HG03045 (cell line): ENCODE measurements around the gene WWTR1.

Experiments used
- ATAC-seq: cut with Tn5 transposase; IDR thresholded peaks from one replicate; pipeline ENCODE4 v1.9.1; 2021; ENCODE audit warnings: mild to moderate bottlenecking, moderate library complexity; ENCODE audit not compliant: unreplicated experiment

WWTR1 gene

GRCh38 chr3:149571381-149571780, 86.4 kb downstream of the WWTR1 start:
- no peak for ATAC-seq

GRCh38 chr3:149570016-149570415, 87.8 kb downstream of the WWTR1 start:
- no peak for ATAC-seq

DNA sequence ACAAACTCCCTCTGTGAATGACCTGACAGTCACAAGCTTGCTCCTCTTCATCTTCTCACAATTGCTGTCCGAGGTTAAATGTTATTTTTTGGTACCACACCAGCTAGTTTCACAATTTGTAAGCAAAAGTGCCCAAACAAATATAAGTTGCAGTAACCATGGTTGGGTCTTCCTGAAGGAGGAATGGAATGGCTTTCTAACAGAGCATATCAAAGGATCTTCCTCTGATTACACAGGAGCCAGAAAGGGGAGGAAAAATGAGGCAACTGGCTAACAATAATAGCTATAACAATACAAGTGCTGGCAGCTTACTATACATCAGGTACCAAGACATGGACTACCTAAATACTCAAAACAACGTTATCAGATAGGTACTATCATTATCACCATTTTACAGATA, 90.4 kb downstream of the WWTR1 start:
- ATAC-seq: no peak

DNA sequence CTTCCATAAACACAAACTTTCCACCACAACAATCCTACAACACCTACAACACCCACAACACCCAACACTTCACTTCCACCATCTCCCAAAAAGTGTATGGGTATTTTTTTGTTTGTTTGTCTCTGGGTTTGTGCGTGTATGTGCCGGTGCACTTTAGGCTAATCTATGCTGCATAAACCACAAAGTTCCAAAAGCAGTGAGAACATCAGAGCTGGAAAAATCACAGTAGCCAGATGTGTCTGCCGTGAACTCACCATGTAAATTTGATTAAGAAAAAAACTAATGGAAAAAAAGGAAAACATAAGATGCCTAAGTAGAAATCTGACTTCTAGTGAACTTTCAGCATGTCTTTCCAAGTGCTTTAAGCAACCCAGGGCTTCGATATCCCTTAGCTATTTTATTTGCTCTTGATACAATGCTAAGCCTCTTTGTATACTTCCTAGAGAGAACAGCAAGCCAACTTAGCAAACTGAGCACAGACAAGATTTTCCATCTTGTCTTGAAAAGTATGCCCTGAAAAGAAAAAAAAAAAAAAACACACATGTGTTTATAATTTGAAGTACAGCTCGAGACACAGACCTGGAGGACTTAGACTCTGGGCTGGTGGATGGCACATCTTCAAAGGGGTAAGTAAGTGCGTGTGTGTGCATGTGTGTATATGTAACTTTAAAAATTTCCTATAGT, 91.4 kb downstream of the WWTR1 start:
- ATAC-seq: no peak

DNA sequence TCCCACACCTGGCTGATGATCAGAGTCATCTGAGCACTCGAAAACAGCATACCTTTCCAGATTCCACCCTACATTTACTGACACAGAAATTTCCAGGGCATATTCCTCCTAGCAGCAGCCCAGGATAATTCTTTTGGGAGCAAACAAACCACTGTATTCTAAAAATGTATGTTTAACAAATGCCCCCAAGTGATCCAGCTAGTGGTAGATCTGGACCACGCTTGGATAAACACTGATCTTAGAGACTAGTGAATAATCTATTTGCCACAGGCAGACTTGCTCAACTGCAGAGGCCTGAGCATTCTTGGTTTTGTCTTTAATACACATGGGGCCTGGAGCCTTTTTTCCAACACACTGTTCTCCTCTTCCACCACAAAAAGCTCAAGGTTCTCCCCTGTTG, 93.7 kb downstream of the WWTR1 start:
- no peak for ATAC-seq

DNA sequence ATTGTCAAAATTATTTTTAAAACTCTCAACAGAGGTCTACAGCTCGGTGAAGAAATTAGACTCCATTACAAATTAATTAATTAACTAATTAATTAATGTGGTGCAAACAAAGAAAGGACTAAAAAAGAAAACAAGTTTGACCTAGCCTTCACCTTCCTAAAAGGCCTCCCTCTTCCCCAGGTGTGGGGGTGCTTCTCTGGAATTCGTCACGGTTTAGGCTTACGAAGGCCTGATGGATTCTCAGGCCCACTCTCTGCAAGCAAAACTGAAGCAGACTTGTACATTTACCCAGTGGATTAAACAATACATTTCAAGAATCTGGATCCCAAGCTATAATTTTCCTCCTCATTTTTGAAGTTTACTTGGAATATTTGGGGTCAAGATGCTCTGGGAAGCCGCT, 94.7 kb downstream of the WWTR1 start:
- ATAC-seq: no peak

DNA sequence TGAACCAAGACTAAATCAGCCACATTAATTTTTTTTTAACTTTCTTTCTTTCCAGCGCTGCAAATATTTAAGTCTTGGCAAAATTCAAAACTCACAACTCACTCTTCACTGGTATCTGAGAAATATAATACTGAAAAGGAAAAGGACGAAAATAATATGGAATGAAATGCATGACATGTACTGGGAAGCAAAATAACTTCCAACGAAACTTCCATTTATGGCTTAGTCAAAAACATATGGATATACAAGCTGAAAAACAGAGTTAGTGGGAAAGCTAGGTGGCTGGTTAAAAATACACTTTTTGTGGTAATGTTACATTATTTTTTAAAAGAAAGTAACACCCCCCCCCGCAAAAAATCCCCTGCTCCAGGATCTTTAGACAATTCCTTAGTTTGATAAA, 97.2 kb downstream of the WWTR1 start:
- ATAC-seq: no peak

GRCh38 chr3:149560001-149560400, 97.8 kb downstream of the WWTR1 start:
- ATAC-seq: no peak

- ATAC-seq: no peak
These were observed 98.3 kb downstream of the WWTR1 start for GRCh38 chr3:149559525-149559924.

GRCh38 chr3:149555927-149556326, 101.9 kb downstream of the WWTR1 start:
- ATAC-seq: no peak

GRCh38 chr3:149554826-149555225, 103.0 kb downstream of the WWTR1 start:
- no peak for ATAC-seq

- no peak for ATAC-seq
These were observed 103.9 kb downstream of the WWTR1 start for GRCh38 chr3:149553781-149554451.

GRCh38 chr3:149552700-149553099, 105.1 kb downstream of the WWTR1 start:
- ATAC-seq: no peak

DNA sequence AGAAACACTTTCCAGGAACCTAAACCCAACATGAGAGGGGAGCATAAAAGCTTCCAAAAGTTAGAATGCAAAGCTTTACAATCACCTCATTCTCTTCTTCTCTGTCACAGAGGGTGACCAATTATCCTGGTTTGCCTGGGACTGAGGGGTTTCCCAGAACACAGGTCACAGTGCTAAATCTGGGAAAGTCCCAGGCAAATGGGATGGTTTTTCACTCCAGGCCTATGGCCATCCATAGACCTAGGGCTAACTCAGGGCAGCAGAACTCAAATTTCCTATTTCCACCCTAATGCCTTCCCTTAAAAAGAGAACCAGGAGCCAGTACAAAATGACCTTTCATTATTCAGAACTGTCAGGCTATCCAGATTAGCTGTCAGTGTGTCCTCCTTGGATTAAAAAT, 106.3 kb downstream of the WWTR1 start:
- no peak for ATAC-seq

GRCh38 chr3:149548669-149549065, 109.2 kb downstream of the WWTR1 start:
- no peak for ATAC-seq

GRCh38 chr3:149547954-149548668, 109.7 kb downstream of the WWTR1 start:
- ATAC-seq: no peak

GRCh38 chr3:149547413-149547812, 110.4 kb downstream of the WWTR1 start:
- ATAC-seq: no peak

DNA sequence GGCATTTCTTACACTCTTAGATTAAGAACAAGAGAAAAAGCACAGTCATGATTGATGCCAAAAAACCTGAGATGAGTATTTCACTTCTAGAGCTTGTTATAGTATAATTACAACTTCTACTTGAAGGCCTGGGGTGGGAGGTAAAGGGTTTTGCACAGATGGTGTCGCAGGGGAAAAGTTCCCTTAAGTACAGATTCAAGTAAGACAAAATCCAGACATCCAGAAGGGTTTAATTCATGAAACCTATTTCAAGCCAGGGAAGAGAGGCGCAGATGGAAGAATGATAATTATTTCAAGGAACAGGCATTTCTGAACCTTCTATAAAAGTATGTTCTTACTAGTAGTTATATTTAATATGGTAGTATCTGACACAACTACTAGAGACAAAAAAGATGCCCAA, 112.8 kb downstream of the WWTR1 start:
- no peak for ATAC-seq

GRCh38 chr3:149542375-149543312, 115.2 kb downstream of the WWTR1 start:
- no peak for ATAC-seq

GRCh38 chr3:149541091-149541491, 116.7 kb downstream of the WWTR1 start:
- no peak for ATAC-seq

- ATAC-seq: no peak
These were observed 119.5 kb downstream of the WWTR1 start for GRCh38 chr3:149538371-149538770.
